ENCODE results near the gene IL20RA. TPM values are rescaled to one million over a fixed set of nuclear protein-coding genes. Genes with fewer than 3 reads are reported as not detected.

The IL20RA gene
- polyA plus RNA-seq, 2 donors, result 4.6 to 5.2 TPM

DNA sequence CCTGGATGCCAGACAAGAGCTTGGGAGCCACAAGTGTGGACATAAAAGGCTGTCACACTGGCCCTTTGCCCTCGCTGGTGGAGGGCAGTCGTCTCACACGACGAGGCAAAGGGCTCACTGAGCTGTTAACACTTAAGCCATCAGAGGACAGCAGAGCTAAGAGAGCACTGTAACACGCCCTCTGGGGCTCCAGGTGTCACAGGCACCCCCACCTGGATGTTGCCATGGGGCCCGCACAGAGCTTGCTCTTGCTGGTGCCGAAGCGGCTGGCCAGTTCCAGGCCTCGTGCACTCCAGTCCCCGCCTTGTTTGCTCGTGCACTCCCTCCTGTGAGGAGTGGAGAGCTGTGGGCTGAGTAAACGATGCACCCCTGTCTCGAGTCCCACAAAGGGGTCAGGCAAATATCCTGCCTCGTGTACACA lies 85.3 kb downstream of the IL20RA start:
- Histone ChIP-seq H3K4me1 (ENCODE audit: control insufficient read depth in 2 of 2, insufficient read depth in 2 of 2, low read length in 1 of 2) (no peaks in the 10 kb centered on the region), H3K9me3 (ENCODE audit: control insufficient read depth in 2 of 2, insufficient read depth in 1 of 2, low read depth in 1 of 2, low read length in 1 of 2) (no peaks in the 10 kb centered on the region), H3K36me3 (ENCODE audit: control insufficient read depth in 2 of 2, insufficient read depth in 2 of 2, low read length in 1 of 2) (no peaks in the 10 kb centered on the region), H3K27me3 (ENCODE audit: control insufficient read depth in 1 of 2, insufficient read depth in 2 of 2, low read length in 2 of 2) (no peaks in the 10 kb centered on the region), H3K4me3 (ENCODE audit: low read depth in 1 of 2, low read length in 2 of 2) (no peak overlapping the region), H3K27ac (ENCODE audit: low read depth in 2 of 2, low read length in 1 of 2) (no peak overlapping the region)
- WGBS, 2 donors, result 58 to 62% methylated on average over 14 of the region's 14 CpGs

GRCh38 chr6:136958168-136958567 lies 86.6 kb downstream of the IL20RA start:
- WGBS, 2 donors, result 86 to 92% methylated on average over 5 of the region's 5 CpGs
- no peak overlapping the region for H3K27ac ChIP-seq (ENCODE audit: low read depth in 2 of 2, low read length in 1 of 2)
- no peaks in the 10 kb centered on the region for H3K4me1 ChIP-seq (ENCODE audit: control insufficient read depth in 2 of 2, insufficient read depth in 2 of 2, low read length in 1 of 2)
- H3K27me3 ChIP-seq (ENCODE audit: control insufficient read depth in 1 of 2, insufficient read depth in 2 of 2, low read length in 2 of 2), result no peaks in the 10 kb centered on the region
- no peaks in the 10 kb centered on the region for H3K36me3 ChIP-seq (ENCODE audit: control insufficient read depth in 2 of 2, insufficient read depth in 2 of 2, low read length in 1 of 2)
- H3K4me3 ChIP-seq (ENCODE audit: low read depth in 1 of 2, low read length in 2 of 2), result no peak overlapping the region
- H3K9me3 ChIP-seq (ENCODE audit: control insufficient read depth in 2 of 2, insufficient read depth in 1 of 2, low read depth in 1 of 2, low read length in 1 of 2), result no peaks in the 10 kb centered on the region

GRCh38 chr6:136956590-136957544 lies 87.9 kb downstream of the IL20RA start:
- Histone ChIP-seq H3K9me3 (ENCODE audit: control insufficient read depth in 2 of 2, insufficient read depth in 1 of 2, low read depth in 1 of 2, low read length in 1 of 2) (no peaks in the 10 kb centered on the region), H3K27ac (ENCODE audit: low read depth in 2 of 2, low read length in 1 of 2) (no peak overlapping the region), H3K27me3 (ENCODE audit: control insufficient read depth in 1 of 2, insufficient read depth in 2 of 2, low read length in 2 of 2) (no peaks in the 10 kb centered on the region), H3K4me3 (ENCODE audit: low read depth in 1 of 2, low read length in 2 of 2) (no peak overlapping the region), H3K36me3 (ENCODE audit: control insufficient read depth in 2 of 2, insufficient read depth in 2 of 2, low read length in 1 of 2) (no peaks in the 10 kb centered on the region), H3K4me1 (ENCODE audit: control insufficient read depth in 2 of 2, insufficient read depth in 2 of 2, low read length in 1 of 2) (no peaks in the 10 kb centered on the region)
- WGBS, 2 donors, result 68 to 70% methylated on average over 14 of the region's 14 CpGs

GRCh38 chr6:136955123-136955522 lies 89.6 kb downstream of the IL20RA start:
- no peaks in the 10 kb centered on the region for H3K36me3 ChIP-seq (ENCODE audit: control insufficient read depth in 2 of 2, insufficient read depth in 2 of 2, low read length in 1 of 2)
- H3K27me3 ChIP-seq (ENCODE audit: control insufficient read depth in 1 of 2, insufficient read depth in 2 of 2, low read length in 2 of 2), result no peaks in the 10 kb centered on the region
- WGBS, 2 donors, result 92% methylated on average over 3 of the region's 3 CpGs
- H3K4me1 ChIP-seq (ENCODE audit: control insufficient read depth in 2 of 2, insufficient read depth in 2 of 2, low read length in 1 of 2), result no peaks in the 10 kb centered on the region
- H3K27ac ChIP-seq (ENCODE audit: low read depth in 2 of 2, low read length in 1 of 2), result no peak overlapping the region
- no peaks in the 10 kb centered on the region for H3K9me3 ChIP-seq (ENCODE audit: control insufficient read depth in 2 of 2, insufficient read depth in 1 of 2, low read depth in 1 of 2, low read length in 1 of 2)
- no peak overlapping the region for H3K4me3 ChIP-seq (ENCODE audit: low read depth in 1 of 2, low read length in 2 of 2)

DNA sequence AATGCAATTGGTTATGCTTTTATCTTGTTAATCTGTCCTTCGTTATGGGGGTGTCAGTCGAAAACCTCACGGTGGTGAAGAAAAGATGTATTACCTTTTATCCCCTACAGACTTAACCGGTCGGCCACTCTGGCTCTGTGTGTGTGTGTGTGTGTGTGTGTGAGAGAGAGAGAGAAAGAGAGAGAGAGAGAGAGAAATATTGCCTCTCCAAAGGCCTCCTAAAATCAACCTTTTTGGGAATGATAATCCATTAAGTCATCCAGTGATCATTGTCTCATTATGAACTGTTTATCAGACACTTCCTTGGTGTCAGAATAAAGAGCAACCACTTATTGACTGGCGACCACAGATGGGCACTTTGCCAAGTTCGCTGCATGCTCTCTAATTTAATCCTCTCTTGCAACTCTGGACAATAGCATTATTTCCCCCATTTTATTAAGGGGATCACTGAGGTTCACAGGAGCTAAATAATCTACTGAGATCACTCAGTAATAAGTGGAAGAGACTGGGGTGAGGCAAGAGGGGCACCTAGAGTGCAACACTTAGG lies 92.0 kb downstream of the IL20RA start:
- Histone ChIP-seq H3K27ac (ENCODE audit: low read depth in 2 of 2, low read length in 1 of 2) (no peak overlapping the region), H3K4me3 (ENCODE audit: low read depth in 1 of 2, low read length in 2 of 2) (no peak overlapping the region), H3K9me3 (ENCODE audit: control insufficient read depth in 2 of 2, insufficient read depth in 1 of 2, low read depth in 1 of 2, low read length in 1 of 2) (no peaks in the 10 kb centered on the region), H3K4me1 (ENCODE audit: control insufficient read depth in 2 of 2, insufficient read depth in 2 of 2, low read length in 1 of 2) (no peaks in the 10 kb centered on the region), H3K36me3 (ENCODE audit: control insufficient read depth in 2 of 2, insufficient read depth in 2 of 2, low read length in 1 of 2) (no peaks in the 10 kb centered on the region), H3K27me3 (ENCODE audit: control insufficient read depth in 1 of 2, insufficient read depth in 2 of 2, low read length in 2 of 2) (no peaks in the 10 kb centered on the region)
- WGBS, 2 donors, result 58 to 68% methylated on average over 7 of the region's 7 CpGs

GRCh38 chr6:136950436-136951126 lies 94.2 kb downstream of the IL20RA start:
- WGBS, 2 donors, result 85 to 90% methylated on average over 4 of the region's 4 CpGs
- H3K4me1 ChIP-seq (ENCODE audit: control insufficient read depth in 2 of 2, insufficient read depth in 2 of 2, low read length in 1 of 2), result no peaks in the 10 kb centered on the region
- H3K4me3 ChIP-seq (ENCODE audit: low read depth in 1 of 2, low read length in 2 of 2), result no peak overlapping the region
- no peaks in the 10 kb centered on the region for H3K36me3 ChIP-seq (ENCODE audit: control insufficient read depth in 2 of 2, insufficient read depth in 2 of 2, low read length in 1 of 2)
- H3K27me3 ChIP-seq (ENCODE audit: control insufficient read depth in 1 of 2, insufficient read depth in 2 of 2, low read length in 2 of 2), result peaks cover 0 to 2% of the 10 kb centered on the region in 2 donors
- H3K9me3 ChIP-seq (ENCODE audit: control insufficient read depth in 2 of 2, insufficient read depth in 1 of 2, low read depth in 1 of 2, low read length in 1 of 2), result no peaks in the 10 kb centered on the region
- no peak overlapping the region for H3K27ac ChIP-seq (ENCODE audit: low read depth in 2 of 2, low read length in 1 of 2)

Other genes starting within 250 kb of the IL20RA start
- 1 to 10 TPM; 2.0 to 7.0 TPM for gene PEX7, start 222.4 kb downstream of the IL20RA start, polyA plus RNA-seq
- under 1 TPM in 1 of 2 donors, not detected in 1; 0.02 TPM for gene SLC35D3, start 122.7 kb downstream of the IL20RA start, polyA plus RNA-seq
- gene IL22RA2, start 128.7 kb upstream of the IL20RA start, polyA plus RNA-seq, result under 1 TPM; 0.04 to 0.09 TPM
- gene IFNGR1, start 174.4 kb upstream of the IL20RA start, polyA plus RNA-seq, result 10 to 100 TPM; 27.9 to 40.6 TPM